HFFc6 (cell line): ENCODE results near the gene ARHGDIG. TPM values are rescaled to one million over a fixed set of nuclear protein-coding genes. Genes with fewer than 3 reads are reported as not detected.

Source experiments
- DNase-seq: peaks from one replicate; pipeline ENCODE4 v3.0.0-alpha.2; 2018
- H3K27ac Mint-ChIP-seq: 2 replicates; pipeline ENCODE4 v1.8.0; 2020; ENCODE audit warnings: mild to moderate bottlenecking, mixed read lengths
- H3K27me3 Mint-ChIP-seq: 2 replicates; pipeline ENCODE4 v1.8.0; 2021; ENCODE audit warnings: mild to moderate bottlenecking, moderate library complexity, mixed read lengths; ENCODE audit not compliant: insufficient read depth
- H3K36me3 Mint-ChIP-seq: 2 replicates; pipeline ENCODE4 v1.8.0; 2021; ENCODE audit warnings: low read depth, mixed read lengths
- H3K4me1 Mint-ChIP-seq: 2 replicates; pipeline ENCODE4 v1.8.0; 2020; ENCODE audit warnings: low read depth, mixed read lengths
- H3K4me3 Mint-ChIP-seq: 2 replicates; pipeline ENCODE4 v1.8.0; 2020; ENCODE audit warnings: mild to moderate bottlenecking, moderate library complexity, mixed read lengths
- H3K9me3 Mint-ChIP-seq: 2 replicates; pipeline ENCODE4 v1.8.0; 2020; ENCODE audit warnings: mild to moderate bottlenecking, mixed read lengths
- CTCF ChIP-seq: fragments of 200-600 bp; sonication (generic); IDR thresholded peaks from 2 replicates; pipeline ENCODE4 v1.5.0; 2021; ENCODE audit warnings: antibody characterized with exemption, mild to moderate bottlenecking
- total RNA-seq, 6 experiments: library from RNA; stranded (reverse); fragmentation: NEBNext Ultra II Directional; extraction: Animal tissue kit (Norgen Biotek cat#: 25700); gene quantifications; 2 replicates in 1 of 6; 3 replicates in 5 of 6; pipeline ENCODE4 v1.2.3, GENCODE V29; 2021

Gene ARHGDIG
- total RNA-seq, 6 experiments from 2014 or later, result not detected

GRCh38 chr16:287298-287811 is 7.0 kb downstream of the ARHGDIG start:
- H3K9me3 Mint-ChIP-seq, result no peaks in the 10 kb centered on the region
- no peak overlapping the region for H3K4me3 Mint-ChIP-seq
- H3K27me3 Mint-ChIP-seq, result no peaks in the 10 kb centered on the region; the same call in 1 of the 2 replicates
- H3K27ac Mint-ChIP-seq, result no peak overlapping the region
- no peak for DNase-seq
- H3K36me3 Mint-ChIP-seq, result peaks cover 10% of the 10 kb centered on the region
- peak; percentile 31; the same call in 1 of the 2 replicates for TF ChIP-seq CTCF
- no peaks in the 10 kb centered on the region for H3K4me1 Mint-ChIP-seq

GRCh38 chr16:287981-288920 is 7.9 kb downstream of the ARHGDIG start:
- no peaks in the 10 kb centered on the region for H3K4me1 Mint-ChIP-seq
- H3K4me3 Mint-ChIP-seq, result no peak overlapping the region
- H3K9me3 Mint-ChIP-seq, result no peaks in the 10 kb centered on the region
- no peak for TF ChIP-seq CTCF
- H3K36me3 Mint-ChIP-seq, result peaks cover 10% of the 10 kb centered on the region
- no peak overlapping the region for H3K27ac Mint-ChIP-seq
- H3K27me3 Mint-ChIP-seq, result no peaks in the 10 kb centered on the region; the same call in 1 of the 2 replicates
- DNase-seq, result no peak

- no peak for DNase-seq
- Mint-ChIP-seq H3K4me3 (no peak overlapping the region), H3K27me3 (no peaks in the 10 kb centered on the region; the same call in 1 of the 2 replicates), H3K27ac (no peak overlapping the region), H3K36me3 (peaks cover 10% of the 10 kb centered on the region), H3K9me3 (no peaks in the 10 kb centered on the region), H3K4me1 (no peaks in the 10 kb centered on the region)
- no peak for TF ChIP-seq CTCF
Measured at GRCh38 chr16:289395-289997, 9.1 kb downstream of the ARHGDIG start.

- H3K9me3 Mint-ChIP-seq, result no peaks in the 10 kb centered on the region
- no peaks in the 10 kb centered on the region; the same call in 1 of the 2 replicates for H3K27me3 Mint-ChIP-seq
- H3K4me1 Mint-ChIP-seq, result no peaks in the 10 kb centered on the region
- no peak overlapping the region for H3K4me3 Mint-ChIP-seq
- no peak overlapping the region for H3K27ac Mint-ChIP-seq
- peaks cover 10% of the 10 kb centered on the region for H3K36me3 Mint-ChIP-seq
- TF ChIP-seq CTCF, result no peak
- DNase-seq, result no peak
Measured at GRCh38 chr16:290015-290680, 9.8 kb downstream of the ARHGDIG start.

- no peaks in the 10 kb centered on the region for H3K9me3 Mint-ChIP-seq
- DNase-seq, result no peak
- H3K4me1 Mint-ChIP-seq, result no peaks in the 10 kb centered on the region
- no peak overlapping the region for H3K4me3 Mint-ChIP-seq
- no peak for TF ChIP-seq CTCF
- H3K27me3 Mint-ChIP-seq, result no peaks in the 10 kb centered on the region; the same call in 1 of the 2 replicates
- H3K36me3 Mint-ChIP-seq, result peaks cover 10% of the 10 kb centered on the region
- H3K27ac Mint-ChIP-seq, result no peak overlapping the region
Measured at GRCh38 chr16:290681-291405, 10.5 kb downstream of the ARHGDIG start.
